Neuronal stem cell (in vitro differentiated cells): ENCODE measurements around the gene AHNAK.

ENCODE experiments used
- DNase-seq: peaks from one replicate; pipeline ENCODE4 v3.0.0-alpha.2; 2013; ENCODE audit warnings: low spot score
- H2AFZ ChIP-seq: one replicate; pipeline ENCODE4 v1.6.1; 2013; ENCODE audit warnings: mild to moderate bottlenecking, low read length, inconsistent platforms
- H2AK5ac ChIP-seq: 2 replicates; pipeline ENCODE4 v1.6.1; 2013; ENCODE audit warnings: low read depth, mild to moderate bottlenecking, inconsistent platforms, low read length, moderate library complexity, mixed read lengths
- H2BK120ac ChIP-seq: 2 replicates; pipeline ENCODE4 v1.6.1; 2013; ENCODE audit warnings: low read depth, mild to moderate bottlenecking, inconsistent platforms, low read length, moderate library complexity, mixed read lengths
- H2BK12ac ChIP-seq: one replicate; pipeline ENCODE4 v1.6.1; 2013; ENCODE audit warnings: low read length, inconsistent platforms
- H2BK15ac ChIP-seq: 2 replicates; pipeline ENCODE4 v1.6.1; 2013; ENCODE audit warnings: mild to moderate bottlenecking, low read length, inconsistent platforms, mixed read lengths
- H2BK5ac ChIP-seq: one replicate; pipeline ENCODE4 v1.6.1; 2013; ENCODE audit warnings: inconsistent platforms, mild to moderate bottlenecking, low read length, moderate library complexity
- H3K14ac ChIP-seq: one replicate; pipeline ENCODE4 v1.6.1; 2013; ENCODE audit warnings: low read length, inconsistent platforms
- H3K18ac ChIP-seq: 2 replicates; pipeline ENCODE4 v1.6.1; 2013; ENCODE audit warnings: low read length, inconsistent platforms
- H3K23ac ChIP-seq: 2 replicates; pipeline ENCODE4 v1.6.1; 2013; ENCODE audit warnings: low read depth, mild to moderate bottlenecking, mixed read lengths, low read length, inconsistent platforms; ENCODE audit not compliant: poor library complexity
- H3K27ac ChIP-seq: replicated peaks from 3 replicates; pipeline ENCODE4 v1.5.1; 2013; ENCODE audit warnings: low read length, inconsistent platforms
- H3K27me3 ChIP-seq, 3 experiments: 2 replicates each; pipeline ENCODE4 v1.6.1; 2013; ENCODE audit warnings: low read length in 3 of 3, mild to moderate bottlenecking in 2 of 3, inconsistent platforms in 1 of 3, low read depth in 1 of 3, mixed read lengths in 1 of 3, moderate library complexity in 1 of 3; ENCODE audit not compliant: control insufficient read depth in 3 of 3, insufficient read depth in 3 of 3
- H3K36me3 ChIP-seq, 2 donors: replicated peaks in 1 of 2; 2 replicates each; pipeline ENCODE4 v1.6.1; 2013; ENCODE audit warnings: low read length in 2 of 2; ENCODE audit not compliant: control insufficient read depth in 2 of 2, insufficient read depth in 2 of 2
- H3K4ac ChIP-seq: 2 replicates; pipeline ENCODE4 v1.6.1; 2013; ENCODE audit warnings: inconsistent platforms, mild to moderate bottlenecking, low read length, moderate library complexity
- H3K4me1 ChIP-seq, 2 donors: 1 replicate in 1 of 2; 2 replicates in 1 of 2; pipeline ENCODE4 v1.6.1; 2013; ENCODE audit warnings: low read length in 2 of 2, low read depth in 1 of 2; ENCODE audit not compliant: control insufficient read depth in 2 of 2, insufficient read depth in 1 of 2
- H3K4me2 ChIP-seq: one replicate; pipeline ENCODE4 v1.6.1; 2013; ENCODE audit warnings: mild to moderate bottlenecking, low read length, inconsistent platforms; ENCODE audit not compliant: insufficient read depth, poor library complexity, severe bottlenecking
- H3K4me3 ChIP-seq, 2 donors: 2 replicates each; pipeline ENCODE4 v1.5.1; 2013; ENCODE audit warnings: low read length in 2 of 2, mild to moderate bottlenecking in 2 of 2, inconsistent platforms in 1 of 2, moderate library complexity in 1 of 2
- H3K79me1 ChIP-seq: one replicate; pipeline ENCODE4 v1.6.1; 2013; ENCODE audit warnings: low read depth, mild to moderate bottlenecking, inconsistent platforms, low read length, moderate library complexity
- H3K9ac ChIP-seq: one replicate; pipeline ENCODE4 v1.6.1; 2013; ENCODE audit warnings: mild to moderate bottlenecking, low read depth, low read length, inconsistent platforms; ENCODE audit not compliant: poor library complexity
- H3K9me3 ChIP-seq, 2 donors: replicated peaks in 1 of 2; 2 replicates each; pipeline versions ENCODE3 to v1.6.1; 2013; ENCODE audit warnings: low read length in 2 of 2, mild to moderate bottlenecking in 2 of 2, inconsistent platforms in 1 of 2, low read depth in 1 of 2, mixed read lengths in 1 of 2, moderate library complexity in 1 of 2; ENCODE audit not compliant: control insufficient read depth in 2 of 2, insufficient read depth in 1 of 2
- H4K8ac ChIP-seq: one replicate; pipeline ENCODE4 v1.6.1; 2013; ENCODE audit warnings: low read depth, mild to moderate bottlenecking, inconsistent platforms, low read length, moderate library complexity
- H4K91ac ChIP-seq: one replicate; pipeline ENCODE4 v1.6.1; 2013; ENCODE audit warnings: low read length, low read depth, mild to moderate bottlenecking, inconsistent platforms; ENCODE audit not compliant: poor library complexity
- WGBS, 2 donors: extraction: QIAGEN DNeasy Blood & Tissue Kit; methylation state at CpG; one replicate each; pipeline ENCODE4 v1.1.7; 2013; ENCODE audit warnings: missing lambda C conversion rate in 2 of 2, mixed read lengths in 1 of 2; ENCODE audit not compliant: insufficient read length in 2 of 2, insufficient replicate concordance in 1 of 2; ENCODE audit errors: extremely low coverage in 2 of 2; 5-methylcytosine and 5-hydroxymethylcytosine counted together

The AHNAK gene

GRCh38 chr11:62575156-62575555 lies 28.6 kb upstream of the AHNAK start:
- DNase-seq = no peak
- no CpG with 5 or more reads among the region's 17 CpGs for WGBS, 2 donors
- no peak overlapping the region for H3K4ac ChIP-seq
- H3K4me2 ChIP-seq = no peak overlapping the region
- no peak overlapping the region for H3K27ac ChIP-seq
- peak overlapping the region in 1 of 2 donors; percentile 94 for H3K4me3 ChIP-seq
- H2AFZ ChIP-seq = no peak overlapping the region
- H3K9me3 ChIP-seq = no peaks in the 10 kb centered on the region
- peak overlapping the region; percentile 35 for H2BK12ac ChIP-seq
- peak overlapping the region; percentile 86 for H3K14ac ChIP-seq
- H2AK5ac ChIP-seq = no peak overlapping the region
- peaks cover 7 to 15% of the 10 kb centered on the region in 2 donors for H3K4me1 ChIP-seq
- no peak overlapping the region for H2BK5ac ChIP-seq
- H3K9ac ChIP-seq = peak overlapping the region; percentile 34
- peak overlapping the region; percentile 95 for H4K8ac ChIP-seq
- no peaks in the 10 kb centered on the region for H3K27me3 ChIP-seq
- H2BK15ac ChIP-seq = no peak overlapping the region
- H3K18ac ChIP-seq = no peak overlapping the region
- H4K91ac ChIP-seq = no peak overlapping the region
- H2BK120ac ChIP-seq = no peak overlapping the region
- H3K79me1 ChIP-seq = peaks cover 10% of the 10 kb centered on the region
- no peak overlapping the region for H3K23ac ChIP-seq
- peaks cover 40 to 84% of the 10 kb centered on the region in 2 donors for H3K36me3 ChIP-seq

- Histone ChIP-seq H3K27me3 (no peaks in the 10 kb centered on the region), H2BK15ac (no peak overlapping the region), H3K79me1 (peaks cover 10% of the 10 kb centered on the region), H3K23ac (no peak overlapping the region), H3K36me3 (peaks cover 42 to 84% of the 10 kb centered on the region in 2 donors), H3K4me3 (peak overlapping the region; percentile 84 to 94), H2BK12ac (no peak overlapping the region), H4K91ac (peak overlapping the region; percentile 47), H3K27ac (peak overlapping the region; percentile 42), H3K9me3 (no peaks in the 10 kb centered on the region), H3K14ac (no peak overlapping the region), H3K4ac (no peak overlapping the region), H3K9ac (peak overlapping the region; percentile 82), H3K18ac (peak overlapping the region; percentile 66), H2AFZ (peak overlapping the region; percentile 91), H2BK5ac (no peak overlapping the region), H3K4me1 (peaks cover 7 to 15% of the 10 kb centered on the region in 2 donors), H4K8ac (peak overlapping the region; percentile 24), H2BK120ac (no peak overlapping the region), H2AK5ac (no peak overlapping the region), H3K4me2 (peak overlapping the region; percentile 83)
- DNase-seq = no peak
- no CpG with 5 or more reads among the region's 33 CpGs for WGBS, 2 donors
Measured at GRCh38 chr11:62574363-62575071, 27.9 kb upstream of the AHNAK start.

- WGBS, 2 donors = no CpG with 5 or more reads among the region's 46 CpGs
- H2BK15ac ChIP-seq = no peak within 1 kb of the TSS
- peak within 1 kb of the TSS; percentile 47 for H4K91ac ChIP-seq
- H2BK5ac ChIP-seq = peak within 1 kb of the TSS; percentile 69
- peak within 1 kb of the TSS; percentile 24 for H4K8ac ChIP-seq
- H3K79me1 ChIP-seq = peaks cover 10% of the 10 kb centered on the region
- peak; percentile 99 for DNase-seq
- H3K36me3 ChIP-seq = peaks cover 41 to 84% of the 10 kb centered on the region in 2 donors
- H3K27me3 ChIP-seq = no peaks in the 10 kb centered on the region
- H2BK120ac ChIP-seq = no peak within 1 kb of the TSS
- no peak within 1 kb of the TSS for H3K4ac ChIP-seq
- peak within 1 kb of the TSS; percentile 86 for H3K23ac ChIP-seq
- H3K9me3 ChIP-seq = no peaks in the 10 kb centered on the region
- peak within 1 kb of the TSS; percentile 91 to 94 for H3K4me3 ChIP-seq
- H3K4me2 ChIP-seq = peak within 1 kb of the TSS; percentile 83
- peak within 1 kb of the TSS; percentile 91 for H2AFZ ChIP-seq
- H3K14ac ChIP-seq = peak within 1 kb of the TSS; percentile 67
- H3K18ac ChIP-seq = peak within 1 kb of the TSS; percentile 94
- H2BK12ac ChIP-seq = no peak within 1 kb of the TSS
- peak within 1 kb of the TSS; percentile 42 for H3K27ac ChIP-seq
- H3K9ac ChIP-seq = peak within 1 kb of the TSS; percentile 93
- peaks cover 7 to 15% of the 10 kb centered on the region in 2 donors for H3K4me1 ChIP-seq
- H2AK5ac ChIP-seq = peak within 1 kb of the TSS; percentile 77
Measured at GRCh38 chr11:62573592-62574362, 27.2 kb upstream of the AHNAK start, which contains the start of gene EEF1G. Gene EEF1G (minus strand): TSS chr11:62573891. CDS start chr11:62573842, 49 bp downstream.
